IgD-negative memory B cell (primary cell): ENCODE measurements around the gene MACROD2. TPM values are rescaled to one million over a fixed set of nuclear protein-coding genes. Genes with fewer than 3 reads are reported as not detected.
"Not testable (repeated sequence)": the region's sequence is repeated elsewhere in the genome, so short reads cannot be mapped to it uniquely, and the experiment has no call there.

ENCODE experiments used
- H3K27ac Mint-ChIP-seq, 3 donors: one replicate each; pipeline ENCODE4 v1.8.0; 2020 to 2022; ENCODE audit warnings: mild to moderate bottlenecking in 3 of 3, mixed read lengths in 3 of 3, moderate library complexity in 1 of 3
- H3K27me3 Mint-ChIP-seq: one replicate; pipeline ENCODE4 v1.8.0; 2021; ENCODE audit warnings: mixed read lengths
- H3K36me3 Mint-ChIP-seq: one replicate; pipeline ENCODE4 v1.8.0; 2020; ENCODE audit warnings: mild to moderate bottlenecking, mixed read lengths
- H3K4me1 Mint-ChIP-seq, 3 donors: one replicate each; pipeline ENCODE4 v1.8.0; 2020 to 2022; ENCODE audit warnings: mixed read lengths in 3 of 3, mild to moderate bottlenecking in 1 of 3
- H3K4me3 Mint-ChIP-seq, 4 donors: one replicate each; pipeline ENCODE4 v1.8.0; 2020 to 2022; ENCODE audit warnings: mild to moderate bottlenecking in 4 of 4, mixed read lengths in 4 of 4, moderate library complexity in 3 of 4
- H3K9me3 Mint-ChIP-seq, 3 donors: one replicate each; pipeline ENCODE4 v1.8.0; 2020 to 2021; ENCODE audit warnings: mixed read lengths in 3 of 3, mild to moderate bottlenecking in 1 of 3
- polyA plus RNA-seq: library from polyadenylated mRNA; unstranded; fragments of 300-500 nt; fragmentation: Illumina TruSeq; gene quantifications from one replicate; pipeline ENCODE4 v1.2.3, GENCODE V29; 2021

The MACROD2 gene
- polyA plus RNA-seq: 1.3 TPM

DNA sequence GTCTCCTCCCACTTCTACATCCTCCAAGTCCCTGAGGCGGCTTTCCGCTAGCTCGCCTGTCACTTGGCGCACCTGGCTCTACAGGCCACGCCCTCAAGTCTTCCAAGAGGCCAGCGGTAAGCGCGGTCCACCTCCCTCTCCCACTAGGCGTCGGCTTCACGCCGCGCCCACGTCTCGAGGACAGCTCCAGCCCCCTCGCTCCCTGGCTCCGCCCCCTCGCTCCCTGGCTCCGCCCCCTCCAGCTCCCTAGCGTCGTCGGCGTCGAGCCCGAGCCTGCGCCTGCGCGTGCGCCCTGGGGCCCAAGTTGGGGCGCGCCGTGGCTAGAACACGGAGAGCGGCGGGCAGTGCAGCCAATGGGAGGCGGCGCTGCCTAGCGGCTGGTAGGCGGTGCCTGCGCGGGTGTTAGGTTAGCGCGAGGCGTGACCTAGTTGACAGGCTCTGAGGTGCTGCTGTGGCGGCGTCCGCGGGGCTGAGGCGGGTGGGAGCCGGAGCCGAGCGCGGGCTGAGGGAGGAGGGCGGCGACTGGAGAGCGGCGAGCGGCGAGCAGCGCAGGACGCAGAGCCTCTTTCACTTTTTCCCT lies at the start of gene MACROD2:
Gene MACROD2 (plus strand): TSS at position 431 of the 580 bp plus-strand sequence.
- H3K36me3 Mint-ChIP-seq: no peaks in the 10 kb centered on the region
- peaks cover 15% of the 10 kb centered on the region for H3K27me3 Mint-ChIP-seq
- H3K4me3 Mint-ChIP-seq: peak within 1 kb of the TSS in 1 of 4 donors; percentile 81
- H3K27ac Mint-ChIP-seq: peak within 1 kb of the TSS in 1 of 3 donors; percentile 39
- peaks cover 0 to 7% (median 2%) of the 10 kb centered on the region in 3 donors for H3K4me1 Mint-ChIP-seq
- peaks cover 3 to 21% (median 16%) of the 10 kb centered on the region in 3 donors for H3K9me3 Mint-ChIP-seq

DNA sequence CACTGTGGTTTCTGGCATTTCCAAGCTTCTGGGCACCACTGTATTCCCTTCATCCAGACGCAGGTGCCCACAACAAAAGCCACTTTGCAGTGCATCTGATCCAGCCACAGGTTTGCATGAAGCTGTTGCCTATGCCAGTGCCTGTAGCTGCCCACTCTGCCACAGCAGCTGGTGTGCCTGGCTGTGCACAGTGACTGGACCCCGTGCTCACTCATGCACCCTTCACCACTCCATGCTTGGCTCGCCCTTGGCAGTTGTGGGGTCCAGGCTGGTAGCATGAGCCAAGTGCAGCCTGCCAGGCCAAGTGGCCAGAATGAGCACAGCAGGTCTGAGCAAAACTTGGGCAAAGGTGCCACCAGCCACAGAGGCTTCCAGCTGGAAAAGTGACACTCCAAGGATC lies 47.6 kb upstream of the MACROD2 start:
- H3K4me1 Mint-ChIP-seq: no peaks in the 10 kb centered on the region
- H3K27me3 Mint-ChIP-seq: peaks cover 2% of the 10 kb centered on the region
- H3K4me3 Mint-ChIP-seq: no peak overlapping the region
- no peaks in the 10 kb centered on the region for H3K36me3 Mint-ChIP-seq
- peaks cover 0 to 5% (median 0%) of the 10 kb centered on the region in 3 donors for H3K9me3 Mint-ChIP-seq
- H3K27ac Mint-ChIP-seq: no peak overlapping the region

DNA sequence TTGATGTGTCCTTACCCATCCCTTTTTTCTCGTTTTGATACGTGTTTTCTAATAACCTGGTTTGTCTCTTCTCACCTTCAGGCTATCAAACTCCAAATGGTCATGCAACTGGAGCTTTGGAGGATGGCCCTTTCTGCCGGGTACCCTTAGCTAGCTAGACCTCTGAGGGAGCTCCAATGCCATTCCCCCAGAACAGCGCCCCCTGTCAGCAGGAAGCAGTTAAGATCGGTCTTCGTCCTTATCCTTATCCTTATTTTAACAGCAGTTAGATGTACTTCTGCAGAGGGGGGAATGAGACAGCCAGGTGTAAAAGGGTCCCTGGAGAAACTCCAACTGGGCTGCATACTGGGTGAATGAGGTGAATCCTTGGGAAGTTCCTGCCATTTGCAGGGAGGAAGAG lies 42.1 kb upstream of the MACROD2 start:
- Mint-ChIP-seq H3K4me3 (no peak overlapping the region), H3K4me1 (no peaks in the 10 kb centered on the region), H3K9me3 (peaks cover 0 to 9% (median 0%) of the 10 kb centered on the region in 3 donors), H3K27ac (peak overlapping the region in 1 of 3 donors; percentile 47), H3K36me3 (no peaks in the 10 kb centered on the region), H3K27me3 (peaks cover 3% of the 10 kb centered on the region)

DNA sequence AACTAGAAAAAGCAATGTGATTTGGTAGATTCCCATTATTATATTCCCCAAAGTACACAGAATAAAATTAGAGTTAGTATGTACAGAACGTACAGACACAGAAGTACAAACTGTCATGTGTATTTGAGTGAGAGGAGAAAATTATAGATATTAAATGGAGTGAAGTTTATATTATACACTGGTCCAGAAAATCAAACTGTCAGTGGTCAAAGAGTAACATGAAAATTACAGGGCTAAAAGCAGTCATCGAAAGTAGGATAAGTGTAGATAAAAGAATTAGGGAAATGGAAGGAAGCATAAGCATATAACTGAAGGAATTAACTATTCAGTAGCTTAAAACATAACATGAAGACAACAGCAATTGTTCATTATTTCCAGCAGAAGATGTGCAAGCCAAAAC lies 35.2 kb upstream of the MACROD2 start:
- no peak overlapping the region for H3K27ac Mint-ChIP-seq
- H3K4me3 Mint-ChIP-seq: no peak overlapping the region
- no peaks in the 10 kb centered on the region for H3K27me3 Mint-ChIP-seq
- peaks cover 0 to 1% (median 0%) of the 10 kb centered on the region in 3 donors for H3K4me1 Mint-ChIP-seq
- no peaks in the 10 kb centered on the region for H3K36me3 Mint-ChIP-seq
- H3K9me3 Mint-ChIP-seq: peaks cover 2 to 6% (median 3%) of the 10 kb centered on the region in 3 donors

DNA sequence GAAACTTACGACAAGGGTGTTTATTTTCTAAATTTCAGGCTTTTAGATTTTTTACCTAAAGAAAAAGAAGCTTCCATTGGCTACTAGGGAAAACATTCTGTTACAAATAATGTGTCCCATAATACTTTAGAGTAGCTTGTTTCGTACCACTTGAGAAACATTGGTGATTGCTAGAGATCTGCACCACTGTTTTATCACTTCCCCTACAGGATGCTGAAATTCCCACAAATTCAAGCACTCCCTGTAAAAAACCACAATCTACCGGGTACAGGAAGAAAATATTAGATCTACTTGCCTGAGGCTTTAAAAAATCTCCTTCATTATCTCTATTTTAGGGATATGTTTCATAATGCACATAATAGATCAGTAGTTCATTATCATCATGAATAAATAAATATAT lies 34.8 kb upstream of the MACROD2 start:
- H3K4me1 Mint-ChIP-seq: peaks cover 0 to 1% (median 0%) of the 10 kb centered on the region in 3 donors
- peaks cover 2 to 6% (median 3%) of the 10 kb centered on the region in 3 donors for H3K9me3 Mint-ChIP-seq
- no peaks in the 10 kb centered on the region for H3K27me3 Mint-ChIP-seq
- H3K36me3 Mint-ChIP-seq: no peaks in the 10 kb centered on the region
- no peak overlapping the region for H3K27ac Mint-ChIP-seq
- no peak overlapping the region for H3K4me3 Mint-ChIP-seq

DNA sequence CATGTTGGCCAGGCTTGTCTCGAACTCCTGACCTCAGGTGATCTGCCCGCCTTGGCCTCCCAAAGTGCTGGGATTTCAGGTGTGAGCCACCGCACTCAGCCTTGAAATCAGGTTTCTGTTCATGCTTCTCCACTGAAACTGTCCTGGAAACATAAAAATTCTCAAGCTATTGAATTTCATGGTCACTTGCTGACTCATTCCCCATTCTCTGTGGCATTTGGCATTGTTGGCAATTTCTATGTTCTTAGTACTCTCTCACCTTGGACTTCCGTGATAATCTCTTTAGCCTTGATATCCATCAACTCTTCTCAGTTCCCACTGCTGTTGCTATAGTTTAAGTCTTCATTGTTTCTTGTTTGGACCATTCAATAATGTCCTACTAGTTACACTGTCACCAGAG lies 11.1 kb upstream of the MACROD2 start:
- H3K4me3 Mint-ChIP-seq: no peak overlapping the region
- H3K4me1 Mint-ChIP-seq: no peaks in the 10 kb centered on the region
- no peak overlapping the region for H3K27ac Mint-ChIP-seq
- H3K27me3 Mint-ChIP-seq: no peaks in the 10 kb centered on the region
- peaks cover 4 to 11% (median 6%) of the 10 kb centered on the region in 3 donors for H3K9me3 Mint-ChIP-seq
- H3K36me3 Mint-ChIP-seq: no peaks in the 10 kb centered on the region

DNA sequence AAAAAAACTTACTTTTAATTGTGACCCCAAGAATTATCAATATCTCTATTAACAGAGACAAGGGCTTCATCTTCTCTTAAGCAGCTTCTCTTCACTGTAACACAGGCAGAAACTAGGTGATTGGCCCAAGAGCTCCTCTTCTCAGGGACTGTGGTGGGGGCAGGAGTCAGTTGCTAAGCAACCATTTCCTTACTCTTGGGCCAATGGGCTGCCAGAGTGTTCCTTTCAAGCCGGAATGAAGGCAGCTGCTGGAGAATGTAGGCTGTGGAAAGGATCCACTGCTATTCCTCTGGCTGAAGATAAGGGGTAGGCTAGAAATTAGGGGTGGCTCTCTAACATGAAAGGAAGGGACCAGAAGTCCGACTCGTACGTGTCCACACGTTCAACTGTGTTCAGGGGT lies 4.9 kb upstream of the MACROD2 start, which contains the start of gene SEL1L2:
Gene SEL1L2 (minus strand): TSS at position 150 of the 400 bp plus-strand sequence. CDS start 80 bp downstream, at position 70.
- Mint-ChIP-seq H3K9me3 (peaks cover 1 to 17% (median 17%) of the 10 kb centered on the region in 3 donors), H3K27me3 (peaks cover 1% of the 10 kb centered on the region), H3K4me1 (no peaks in the 10 kb centered on the region), H3K27ac (no peak within 1 kb of the TSS), H3K36me3 (no peaks in the 10 kb centered on the region), H3K4me3 (no peak within 1 kb of the TSS)

DNA sequence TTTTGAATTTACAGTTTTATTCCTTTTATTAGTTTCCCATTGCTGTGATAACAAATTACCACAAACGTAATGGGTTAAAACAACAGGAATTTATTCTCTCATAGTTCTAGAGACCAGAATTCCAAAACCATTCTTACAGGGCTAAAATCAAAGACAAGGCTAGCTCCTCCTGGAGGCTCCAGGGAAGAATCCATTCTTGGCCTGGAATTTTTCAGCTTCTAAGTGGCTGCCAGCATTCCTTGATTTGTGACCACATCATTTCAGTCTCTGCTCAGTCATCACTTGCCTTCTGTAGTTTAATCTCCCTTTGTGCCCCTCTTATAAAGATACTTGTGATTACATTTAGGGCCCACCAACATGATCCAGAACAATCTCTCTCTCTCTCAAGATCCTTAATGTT lies 4.0 kb upstream of the MACROD2 start:
- Mint-ChIP-seq H3K27ac (no peak overlapping the region), H3K4me1 (peaks cover 0 to 2% (median 0%) of the 10 kb centered on the region in 3 donors), H3K27me3 (peaks cover 4% of the 10 kb centered on the region), H3K4me3 (peak overlapping the region in 1 of 4 donors; percentile 42), H3K36me3 (no peaks in the 10 kb centered on the region), H3K9me3 (peaks cover 1 to 18% (median 15%) of the 10 kb centered on the region in 3 donors)

- H3K4me1 Mint-ChIP-seq, H3K27ac Mint-ChIP-seq, H3K36me3 Mint-ChIP-seq: not testable (repeated sequence)
- H3K27me3 Mint-ChIP-seq: peaks cover 11% of the 10 kb centered on the region
- peak overlapping the region in 1 of 4 donors; percentile 42 for H3K4me3 Mint-ChIP-seq
- peaks cover 3 to 21% (median 14%) of the 10 kb centered on the region in 3 donors for H3K9me3 Mint-ChIP-seq
These were observed 3.4 kb upstream of the MACROD2 start for GRCh38 chr20:13991955-13992354.

DNA sequence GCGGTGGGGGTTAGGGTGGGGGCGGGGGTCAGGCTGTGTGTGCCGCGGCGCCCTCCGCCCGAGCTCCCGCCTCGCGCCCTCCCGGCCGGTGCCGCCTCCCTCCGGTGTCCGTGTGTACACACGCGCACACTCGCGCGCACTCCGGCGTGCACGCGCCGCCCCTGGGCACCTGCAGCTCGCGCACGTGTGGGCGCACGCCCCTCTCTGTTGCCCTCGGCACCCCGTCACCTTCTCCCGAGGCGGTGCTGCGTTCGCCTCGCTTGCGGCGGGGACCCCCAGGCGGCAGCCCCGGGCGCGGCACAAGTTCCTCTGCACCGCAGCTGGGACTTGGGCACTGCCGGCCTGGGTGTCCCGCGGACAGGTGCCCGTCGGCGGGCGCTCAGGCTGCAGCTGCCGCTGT lies 525 bp downstream of the MACROD2 start:
- Mint-ChIP-seq H3K27me3 (peaks cover 17% of the 10 kb centered on the region), H3K27ac (peak overlapping the region in 1 of 3 donors; percentile 39), H3K36me3 (no peaks in the 10 kb centered on the region), H3K4me1 (peaks cover 0 to 7% (median 2%) of the 10 kb centered on the region in 3 donors), H3K9me3 (peaks cover 3 to 21% (median 16%) of the 10 kb centered on the region in 3 donors), H3K4me3 (peak overlapping the region in 1 of 4 donors; percentile 81)

DNA sequence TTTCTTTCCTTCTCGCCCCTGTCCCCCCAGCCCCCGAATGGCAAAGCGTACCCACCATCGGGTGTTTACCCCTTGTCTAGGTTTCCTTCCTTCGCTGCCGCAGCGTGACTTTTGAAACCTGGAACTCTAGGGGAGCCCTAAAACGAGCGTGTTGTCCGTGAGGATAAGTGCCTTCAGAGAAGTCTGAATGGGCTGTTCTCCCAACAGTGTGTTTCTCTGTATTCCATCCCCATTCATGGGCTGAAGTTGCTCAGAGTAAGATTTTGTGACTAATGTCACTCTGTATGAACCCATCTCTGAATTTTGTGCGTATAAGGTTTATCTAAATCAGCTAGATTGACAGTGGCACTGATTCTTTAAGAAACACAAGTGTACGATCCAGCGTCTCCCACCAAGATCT lies 949 bp downstream of the MACROD2 start:
- peaks cover 18% of the 10 kb centered on the region for H3K27me3 Mint-ChIP-seq
- peaks cover 3 to 21% (median 16%) of the 10 kb centered on the region in 3 donors for H3K9me3 Mint-ChIP-seq
- H3K27ac Mint-ChIP-seq: peak overlapping the region in 1 of 3 donors; percentile 39
- H3K4me3 Mint-ChIP-seq: peak overlapping the region in 2 of 4 donors; percentile 34 to 81
- H3K4me1 Mint-ChIP-seq: peaks cover 0 to 7% (median 2%) of the 10 kb centered on the region in 3 donors
- H3K36me3 Mint-ChIP-seq: no peaks in the 10 kb centered on the region

DNA sequence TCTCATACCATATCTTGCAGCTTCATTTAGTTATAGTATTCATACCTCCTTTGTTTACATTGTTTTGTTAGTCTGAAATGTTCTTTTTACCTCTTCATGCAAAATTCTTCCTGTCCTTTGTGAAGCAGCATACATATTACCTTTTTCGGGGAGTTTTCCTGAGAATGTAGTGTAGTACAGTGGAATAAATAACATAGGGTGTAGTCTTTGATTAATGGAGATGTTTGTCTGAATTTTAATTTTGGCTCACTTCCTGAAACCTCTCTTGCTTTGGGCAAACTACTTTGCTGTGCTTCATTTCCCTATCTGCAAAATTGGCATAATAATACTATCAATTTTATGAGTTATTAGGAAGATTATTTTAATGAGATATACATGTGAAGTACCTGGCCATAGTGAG lies 5.6 kb downstream of the MACROD2 start:
- Mint-ChIP-seq H3K4me1 (peaks cover 0 to 7% (median 2%) of the 10 kb centered on the region in 3 donors), H3K27ac (no peak overlapping the region), H3K36me3 (no peaks in the 10 kb centered on the region), H3K9me3 (peaks cover 1 to 5% (median 4%) of the 10 kb centered on the region in 3 donors), H3K4me3 (no peak overlapping the region), H3K27me3 (peaks cover 17% of the 10 kb centered on the region)

DNA sequence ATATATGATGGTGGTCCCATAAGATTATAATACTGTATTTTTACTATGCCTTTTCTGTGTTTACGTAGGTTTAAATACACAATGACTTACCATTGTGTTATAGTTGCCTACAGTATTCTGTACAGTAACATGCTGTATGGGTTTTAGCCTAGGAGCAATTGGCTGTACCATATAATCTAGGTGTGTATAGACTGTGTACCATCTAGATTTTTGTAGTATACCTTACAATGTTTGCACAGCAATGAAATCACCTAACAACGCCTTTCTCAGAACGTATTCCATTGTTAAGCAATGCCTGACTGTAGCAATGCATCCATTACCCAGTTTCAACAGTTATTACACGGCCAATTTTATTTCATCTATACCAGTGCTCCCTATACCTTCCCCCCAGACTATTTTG lies 10.7 kb downstream of the MACROD2 start:
- H3K4me1 Mint-ChIP-seq: no peaks in the 10 kb centered on the region
- H3K36me3 Mint-ChIP-seq: no peaks in the 10 kb centered on the region
- peak overlapping the region in 1 of 3 donors; percentile 9 for H3K27ac Mint-ChIP-seq
- no peak overlapping the region for H3K4me3 Mint-ChIP-seq
- peaks cover under 1% of the 10 kb centered on the region for H3K27me3 Mint-ChIP-seq
- peaks cover 4 to 6% (median 4%) of the 10 kb centered on the region in 3 donors for H3K9me3 Mint-ChIP-seq

DNA sequence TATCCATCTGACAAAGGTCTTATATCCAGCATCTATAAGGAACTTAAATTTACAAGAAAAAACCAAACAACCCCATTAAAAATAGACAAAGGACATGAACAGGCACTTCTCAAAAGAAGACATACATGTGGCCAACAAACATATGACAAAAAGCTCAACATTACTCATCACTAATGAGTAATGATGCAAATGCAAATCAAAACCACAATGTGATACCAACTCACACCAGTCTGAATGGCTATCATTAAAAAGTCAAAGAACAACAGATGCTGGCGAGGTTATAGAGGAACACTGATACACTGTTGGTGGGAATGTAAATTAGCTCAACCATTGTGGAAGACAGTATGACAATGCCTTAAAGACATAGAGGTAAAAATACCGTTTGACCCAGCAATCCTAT lies 13.9 kb downstream of the MACROD2 start:
- Mint-ChIP-seq H3K27ac (no peak overlapping the region), H3K27me3 (no peaks in the 10 kb centered on the region), H3K36me3 (no peaks in the 10 kb centered on the region), H3K4me1 (no peaks in the 10 kb centered on the region), H3K9me3 (peaks cover 4 to 10% (median 7%) of the 10 kb centered on the region in 3 donors), H3K4me3 (no peak overlapping the region)

GRCh38 chr20:14012671-14013070 lies 17.4 kb downstream of the MACROD2 start:
- no peak overlapping the region for H3K27ac Mint-ChIP-seq
- no peaks in the 10 kb centered on the region for H3K27me3 Mint-ChIP-seq
- H3K4me1 Mint-ChIP-seq: no peaks in the 10 kb centered on the region
- peaks cover 7 to 10% (median 10%) of the 10 kb centered on the region in 3 donors for H3K9me3 Mint-ChIP-seq
- no peak overlapping the region for H3K4me3 Mint-ChIP-seq
- H3K36me3 Mint-ChIP-seq: no peaks in the 10 kb centered on the region

- Mint-ChIP-seq H3K4me3 (no peak overlapping the region), H3K9me3 (peaks cover 0 to 5% (median 2%) of the 10 kb centered on the region in 3 donors), H3K36me3 (no peaks in the 10 kb centered on the region), H3K27me3 (no peaks in the 10 kb centered on the region), H3K27ac (no peak overlapping the region), H3K4me1 (no peaks in the 10 kb centered on the region)
These were observed 35.7 kb downstream of the MACROD2 start for GRCh38 chr20:14030991-14031390.
